ENCODE data around the gene XPR1.

- TF ChIP-seq, protein P1, sequence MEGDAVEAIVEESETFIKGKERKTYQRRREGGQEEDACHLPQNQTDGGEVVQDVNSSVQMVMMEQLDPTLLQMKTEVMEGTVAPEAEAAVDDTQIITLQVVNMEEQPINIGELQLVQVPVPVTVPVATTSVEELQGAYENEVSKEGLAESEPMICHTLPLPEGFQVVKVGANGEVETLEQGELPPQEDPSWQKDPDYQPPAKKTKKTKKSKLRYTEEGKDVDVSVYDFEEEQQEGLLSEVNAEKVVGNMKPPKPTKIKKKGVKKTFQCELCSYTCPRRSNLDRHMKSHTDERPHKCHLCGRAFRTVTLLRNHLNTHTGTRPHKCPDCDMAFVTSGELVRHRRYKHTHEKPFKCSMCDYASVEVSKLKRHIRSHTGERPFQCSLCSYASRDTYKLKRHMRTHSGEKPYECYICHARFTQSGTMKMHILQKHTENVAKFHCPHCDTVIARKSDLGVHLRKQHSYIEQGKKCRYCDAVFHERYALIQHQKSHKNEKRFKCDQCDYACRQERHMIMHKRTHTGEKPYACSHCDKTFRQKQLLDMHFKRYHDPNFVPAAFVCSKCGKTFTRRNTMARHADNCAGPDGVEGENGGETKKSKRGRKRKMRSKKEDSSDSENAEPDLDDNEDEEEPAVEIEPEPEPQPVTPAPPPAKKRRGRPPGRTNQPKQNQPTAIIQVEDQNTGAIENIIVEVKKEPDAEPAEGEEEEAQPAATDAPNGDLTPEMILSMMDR (IDR thresholded peaks at IDR 0.05): no peak
- no peak for TF ChIP-seq POLR2A (IDR thresholded peaks at IDR 0.05)
Observed at GRCh38 chr1:180906511-180906910, 274.7 kb downstream of the XPR1 start.
